HG03442 (cell line): ENCODE results near the gene THAP3.
A peak's percentile ranks its signal among the peaks of the same experiment; 100 is the strongest.

Experiments used
- ATAC-seq: cut with Tn5 transposase; IDR thresholded peaks from one replicate; pipeline ENCODE4 v1.9.1; 2021; ENCODE audit warnings: mild to moderate bottlenecking, moderate library complexity; ENCODE audit not compliant: unreplicated experiment

Gene THAP3

DNA sequence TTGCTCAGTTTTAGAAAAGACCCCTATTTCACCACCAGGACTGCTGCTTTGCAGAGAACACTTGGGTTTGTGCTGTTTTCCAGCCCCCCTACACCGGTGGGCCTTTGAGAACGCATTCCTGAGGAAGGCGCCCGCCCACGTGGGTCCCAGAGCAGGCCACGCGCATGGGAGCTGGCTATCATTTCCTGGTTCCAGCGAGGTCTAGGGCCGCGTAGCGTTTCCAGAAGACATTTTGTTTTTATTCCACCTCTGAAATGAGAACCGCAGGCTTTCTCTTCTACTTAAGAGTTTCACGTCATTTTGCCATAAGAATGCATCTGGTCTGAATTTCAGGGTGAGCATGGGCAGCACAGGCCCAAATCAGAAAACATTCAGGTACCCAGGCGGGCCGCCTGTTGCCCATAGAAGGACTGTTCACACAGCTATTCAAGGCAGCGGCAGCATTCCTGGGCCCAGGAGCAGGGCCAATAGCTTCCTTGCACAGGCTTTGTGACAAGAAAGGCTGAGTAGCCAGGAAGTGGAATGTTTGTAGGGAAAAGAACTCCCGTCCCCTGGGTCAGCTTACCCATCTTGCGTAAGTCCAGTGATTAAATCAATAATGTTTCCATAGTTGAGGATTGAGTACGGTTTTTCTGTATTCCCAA lies 20.6 kb upstream of the THAP3 start:
- no peak for ATAC-seq

DNA sequence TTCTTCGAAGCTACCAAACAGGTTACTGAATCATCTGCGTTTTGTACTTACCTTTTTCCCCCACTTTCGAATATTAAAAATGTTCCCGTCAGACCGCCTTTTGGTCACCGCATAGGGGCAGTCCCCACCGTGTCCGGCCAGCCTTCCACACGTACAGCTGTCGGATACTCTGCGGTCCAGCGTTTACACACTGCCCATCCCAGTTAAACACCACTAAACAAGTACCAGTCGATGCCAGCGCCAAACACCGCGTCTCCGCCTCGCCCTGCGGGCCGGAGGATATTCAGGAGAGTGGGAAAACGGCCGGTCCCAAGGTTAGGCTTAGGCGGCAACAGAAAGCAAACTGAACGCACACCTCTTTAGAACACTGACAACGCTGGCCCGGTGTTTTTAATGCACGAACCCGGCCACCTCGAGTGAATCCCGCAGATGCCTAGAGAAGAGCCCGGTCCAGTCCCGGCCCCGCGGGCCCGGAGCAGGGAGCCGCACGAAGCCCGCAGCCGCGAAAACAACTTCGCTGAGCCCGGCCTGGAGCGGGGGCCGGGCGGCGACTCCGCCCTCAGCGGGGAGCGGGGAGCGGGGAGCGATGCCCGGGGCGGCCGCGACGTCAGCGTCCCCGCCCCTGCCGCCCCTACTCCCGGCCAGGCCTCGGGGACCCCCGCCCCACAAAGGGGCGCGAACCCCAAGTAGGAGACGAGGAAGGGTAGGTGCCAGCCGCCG lies 11.9 kb upstream of the THAP3 start:
- no peak for ATAC-seq

DNA sequence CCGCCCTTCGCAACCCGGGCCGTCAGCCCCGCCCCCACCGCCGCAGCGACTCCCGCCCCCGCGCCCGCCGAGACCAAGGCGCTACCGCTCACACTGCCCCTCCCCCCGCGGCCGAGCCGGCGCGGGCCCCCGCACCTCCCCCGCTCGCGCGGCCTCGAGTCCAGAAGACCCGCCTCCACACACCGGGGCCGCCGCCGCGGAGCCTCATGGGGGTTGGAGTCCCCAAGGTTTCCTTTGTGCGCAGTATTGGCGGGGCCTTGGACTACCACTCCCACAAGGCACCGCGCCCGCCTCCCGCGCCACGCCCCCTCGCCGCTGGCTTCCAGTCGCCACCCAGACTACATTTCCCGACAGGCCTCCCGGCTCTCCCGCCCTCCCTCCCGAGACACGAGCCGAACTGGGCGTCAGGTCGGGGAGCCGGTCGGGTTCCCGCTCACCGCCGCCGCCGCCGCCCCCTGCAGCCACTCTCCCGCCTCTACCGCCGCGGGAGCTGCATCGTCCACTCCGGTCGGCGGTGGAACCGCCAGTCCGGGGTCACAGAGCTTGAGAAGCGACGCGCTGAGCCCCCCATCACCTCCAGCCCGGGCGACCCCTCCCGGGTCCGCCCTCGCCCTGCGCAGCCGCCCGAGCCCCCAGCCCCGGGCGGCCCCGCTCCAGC lies 11.2 kb upstream of the THAP3 start, which contains the start of gene PHF13:
TSS of gene PHF13 (plus strand) at position 371 of the 658 bp plus-strand sequence. CDS start 336 bp downstream, outside the sequence.
- peak; percentile 88 for ATAC-seq

DNA sequence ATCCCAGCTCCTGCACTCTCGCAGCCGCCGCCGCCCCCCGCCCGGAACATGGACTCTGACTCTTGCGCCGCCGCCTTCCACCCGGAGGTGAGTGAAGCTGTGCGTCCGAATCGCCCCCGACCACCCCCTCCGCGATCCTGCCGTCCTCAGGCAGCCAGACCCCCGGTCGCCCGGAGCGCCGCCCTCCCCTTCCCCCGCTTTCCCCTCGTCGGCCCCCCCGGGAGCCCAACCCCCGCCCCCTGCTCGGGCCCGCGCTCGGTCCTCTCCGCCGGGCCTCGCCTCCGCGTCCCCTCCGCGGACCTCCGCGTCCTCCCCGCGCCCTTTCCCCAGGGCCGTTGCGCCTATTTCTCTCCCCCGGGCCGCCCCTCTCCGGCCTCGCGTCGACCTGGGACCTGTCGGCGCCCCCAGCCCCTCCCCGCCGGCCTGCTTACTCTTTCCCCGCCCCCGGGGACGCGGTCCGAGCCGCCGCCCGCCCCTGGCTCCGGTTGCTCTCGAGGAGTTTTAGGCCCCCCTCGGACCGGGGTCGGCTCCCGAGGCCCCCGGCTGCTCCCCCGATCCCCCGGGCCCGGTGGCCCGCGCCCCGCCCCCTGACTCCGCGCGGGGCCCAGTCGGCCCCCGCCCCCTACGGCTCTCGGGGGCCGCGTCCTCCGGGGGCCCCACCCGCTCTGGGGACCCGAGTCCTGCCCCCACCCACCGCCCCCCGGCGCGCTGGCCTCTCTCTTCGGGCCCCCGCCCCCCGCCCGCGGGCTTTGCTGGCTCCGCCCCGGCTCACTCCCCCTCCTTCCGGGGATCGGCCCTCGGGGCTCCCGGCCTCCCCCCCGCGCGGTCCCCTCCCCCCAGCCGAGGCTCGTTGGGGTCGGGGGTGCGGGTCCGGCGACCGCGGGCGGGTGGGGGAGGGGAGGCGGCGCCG lies 10.4 kb upstream of the THAP3 start:
- no peak for ATAC-seq

DNA sequence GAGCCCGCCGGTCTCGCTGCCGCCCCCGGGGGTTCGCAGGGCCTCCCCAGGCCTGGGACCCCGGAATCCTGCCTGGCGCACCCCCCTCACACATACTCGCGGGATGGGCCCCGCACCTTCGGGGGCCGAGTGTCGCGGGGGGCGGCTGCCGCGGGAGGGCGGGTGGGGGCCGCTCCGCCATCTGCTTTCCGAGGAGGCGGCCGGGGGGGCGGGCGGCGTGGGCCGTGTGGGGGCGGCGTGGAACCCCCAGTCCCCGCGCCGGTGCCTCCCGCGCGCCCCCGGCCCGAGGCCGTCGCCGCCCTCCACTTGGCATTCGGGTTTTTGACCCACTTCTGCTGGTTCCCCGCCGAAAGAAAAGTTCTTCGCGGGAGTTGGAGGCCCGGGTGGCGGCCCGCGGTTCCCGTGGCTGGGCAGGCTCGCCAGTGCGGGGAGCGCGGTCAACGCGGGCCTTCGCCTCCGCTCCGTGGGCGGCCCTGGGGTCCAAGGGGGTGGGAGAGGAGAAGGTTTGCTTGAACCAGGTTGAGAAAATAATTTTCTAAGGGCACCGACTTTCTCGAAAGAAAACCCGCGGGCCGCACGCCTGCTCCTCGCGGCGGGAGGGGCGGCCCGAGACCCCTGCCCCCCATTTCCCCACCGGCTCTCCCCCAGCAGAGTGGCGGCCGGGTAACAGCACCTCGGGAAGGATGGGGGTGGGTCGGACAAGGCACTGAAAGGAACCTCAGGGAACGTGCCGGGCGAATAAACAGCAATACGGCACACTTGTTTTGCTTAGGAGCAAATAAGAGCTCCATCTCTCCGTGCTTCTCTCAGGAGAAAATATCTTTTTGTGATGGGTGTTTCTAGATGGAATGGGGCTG lies 9.5 kb upstream of the THAP3 start:
- no peak for ATAC-seq

DNA sequence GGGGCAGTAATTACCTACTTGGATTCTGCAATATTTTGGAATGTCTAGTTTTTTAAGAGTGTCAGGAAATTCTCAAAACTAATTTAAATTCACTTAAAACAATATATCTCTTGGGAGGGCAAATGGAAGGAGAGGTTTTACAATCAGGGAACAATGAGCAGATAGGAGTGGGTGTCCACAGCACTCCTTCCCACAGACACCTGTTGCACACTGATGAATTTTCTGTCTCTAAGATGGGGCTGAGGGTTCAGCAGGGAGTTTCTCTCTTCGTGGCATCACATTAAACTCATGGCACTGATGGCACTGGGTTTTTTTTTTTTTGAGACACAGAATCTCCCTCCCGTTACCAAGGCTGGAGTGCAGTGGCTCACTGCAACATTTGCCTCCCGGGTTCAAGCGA lies 5.6 kb upstream of the THAP3 start:
- no peak for ATAC-seq

DNA sequence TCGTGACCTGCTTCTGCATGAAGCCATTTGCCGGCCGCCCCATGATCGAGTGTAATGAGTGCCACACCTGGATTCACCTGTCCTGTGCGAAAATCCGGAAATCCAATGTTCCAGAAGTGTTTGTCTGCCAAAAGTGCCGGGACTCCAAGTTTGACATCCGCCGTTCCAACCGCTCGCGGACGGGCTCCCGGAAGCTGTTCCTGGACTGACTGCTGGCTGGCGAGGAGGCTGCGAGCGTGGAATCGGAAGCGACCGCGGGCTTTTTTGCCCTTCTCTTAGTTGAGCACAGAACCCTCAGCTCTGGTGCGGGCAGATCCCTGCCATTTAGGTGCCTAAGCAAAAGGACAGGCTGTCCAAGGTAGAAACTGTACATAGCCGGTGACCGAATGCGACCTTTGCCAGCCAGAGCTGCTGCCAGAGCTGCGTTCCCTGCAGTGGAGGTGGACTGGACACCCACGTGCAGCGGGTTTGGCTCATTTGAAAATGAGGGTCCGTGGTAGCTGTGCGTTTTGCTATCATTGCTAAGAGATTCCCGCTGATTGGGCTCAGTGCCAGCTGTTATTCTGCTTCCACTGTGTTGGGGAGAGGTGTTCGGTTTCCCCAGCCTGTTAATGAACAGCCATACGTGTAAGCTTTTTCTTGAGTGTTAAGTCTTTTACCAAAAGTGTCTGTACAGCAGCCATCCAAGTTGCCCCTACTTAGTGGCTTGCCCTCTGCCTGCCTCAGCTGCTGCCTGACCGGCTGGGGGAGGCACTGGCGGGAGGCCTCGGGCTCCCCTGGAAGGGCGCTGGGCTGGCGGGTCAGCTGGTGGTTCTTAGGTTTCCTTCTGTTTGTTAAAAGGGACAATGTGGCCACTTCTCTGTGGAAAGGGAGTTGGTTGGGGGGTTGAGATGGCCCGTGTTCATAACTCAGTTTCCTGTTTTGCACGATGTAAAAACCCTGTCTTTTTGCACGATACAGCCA lies 3.0 kb upstream of the THAP3 start:
- ATAC-seq = no peak

DNA sequence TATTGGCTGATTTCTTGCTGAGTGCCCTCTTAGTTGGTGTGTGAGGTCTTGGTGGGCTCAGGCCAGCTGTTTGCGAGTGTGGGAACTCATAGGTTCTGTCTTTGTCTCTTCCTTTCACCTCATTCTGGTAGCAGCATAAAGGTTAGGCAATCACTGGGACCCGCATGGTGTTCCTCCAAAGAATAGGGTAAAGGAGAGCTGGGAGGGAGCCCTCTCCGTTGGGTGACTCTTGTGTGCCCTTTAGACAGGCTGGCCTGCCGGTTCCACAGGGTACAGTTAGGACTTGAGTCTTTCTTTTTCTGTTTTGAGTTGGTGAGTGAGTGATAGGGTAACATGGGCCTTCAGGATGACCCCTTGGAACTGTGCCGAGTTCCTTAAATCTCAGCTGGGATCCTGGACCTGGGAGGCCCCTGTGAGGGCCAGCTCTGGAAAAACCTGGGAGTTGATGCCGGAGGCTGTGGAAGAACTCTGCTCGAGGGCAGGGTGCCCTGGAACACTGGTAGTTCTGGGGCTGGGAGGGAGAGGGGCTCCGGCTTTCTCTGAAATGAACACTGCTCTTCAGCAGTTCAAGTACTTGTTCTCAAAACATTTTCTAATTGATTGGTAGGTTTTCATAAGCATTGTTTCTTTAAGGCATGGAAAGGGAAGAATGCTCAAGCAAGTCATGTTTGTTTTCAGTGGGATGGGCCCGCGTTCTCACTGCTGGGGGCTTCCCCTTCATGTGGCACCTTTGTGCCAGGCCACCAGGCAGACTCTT lies 2.1 kb upstream of the THAP3 start:
- ATAC-seq = no peak

DNA sequence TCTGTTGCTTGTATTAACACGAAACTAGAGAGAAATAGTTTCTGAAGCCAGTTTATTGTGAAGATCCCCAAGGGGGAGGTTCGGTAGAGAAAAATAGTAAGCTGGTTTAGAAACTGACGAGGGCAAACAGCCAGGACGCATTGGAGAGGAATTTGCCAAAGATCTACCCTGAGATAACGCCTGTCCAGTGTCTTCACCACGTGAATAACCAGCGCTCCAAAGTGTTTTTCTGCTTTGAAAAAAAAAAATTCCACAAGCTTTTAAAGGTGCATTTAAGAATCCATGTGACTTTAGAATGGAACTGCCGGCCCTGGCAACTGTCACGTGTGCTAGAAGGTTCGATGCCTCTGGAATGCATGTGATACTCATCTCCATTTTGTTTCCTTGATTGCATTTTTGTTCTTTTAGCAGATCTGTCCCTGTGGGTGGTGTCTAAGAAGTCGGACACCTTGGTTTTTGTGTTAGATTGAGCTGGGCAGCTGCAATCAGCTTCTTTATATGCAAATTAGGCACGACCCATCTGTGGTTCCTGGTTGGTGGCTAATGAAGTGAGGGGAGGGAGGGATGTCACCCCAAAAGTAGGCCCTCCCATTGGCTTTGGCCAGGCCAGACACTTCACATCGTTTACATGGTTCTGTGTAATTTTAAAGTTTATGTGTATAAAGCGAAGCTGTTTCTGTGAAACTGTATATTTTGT lies 1.3 kb upstream of the THAP3 start:
- no peak for ATAC-seq

DNA sequence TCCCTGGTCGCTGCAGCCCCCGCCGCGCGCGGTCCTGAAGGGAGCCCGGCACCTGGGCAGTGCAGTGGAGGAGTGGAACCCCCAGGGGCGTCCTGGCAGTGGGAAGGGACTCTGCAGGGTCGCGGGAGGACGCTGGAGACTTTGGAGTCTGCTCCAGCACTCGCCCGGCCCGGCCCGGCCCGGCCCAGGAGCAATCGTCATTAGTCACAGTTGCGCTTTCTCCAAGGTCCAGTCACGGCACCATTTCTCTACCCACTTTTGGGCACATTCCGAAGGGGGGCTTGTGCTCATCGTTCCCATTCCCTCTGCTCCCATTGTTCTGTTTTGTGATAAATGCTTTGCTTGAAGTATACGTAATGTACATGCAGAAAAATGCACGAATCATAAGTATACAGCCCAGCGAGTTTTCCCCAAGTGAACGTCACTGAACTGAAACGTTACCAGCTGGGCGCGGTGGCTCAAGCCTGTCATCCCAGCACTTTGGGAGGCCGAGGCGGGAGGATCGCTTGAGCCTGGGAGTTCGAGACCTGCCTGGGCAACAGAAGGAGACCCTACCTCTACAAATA lies 999 bp downstream of the THAP3 start:
- no peak for ATAC-seq

DNA sequence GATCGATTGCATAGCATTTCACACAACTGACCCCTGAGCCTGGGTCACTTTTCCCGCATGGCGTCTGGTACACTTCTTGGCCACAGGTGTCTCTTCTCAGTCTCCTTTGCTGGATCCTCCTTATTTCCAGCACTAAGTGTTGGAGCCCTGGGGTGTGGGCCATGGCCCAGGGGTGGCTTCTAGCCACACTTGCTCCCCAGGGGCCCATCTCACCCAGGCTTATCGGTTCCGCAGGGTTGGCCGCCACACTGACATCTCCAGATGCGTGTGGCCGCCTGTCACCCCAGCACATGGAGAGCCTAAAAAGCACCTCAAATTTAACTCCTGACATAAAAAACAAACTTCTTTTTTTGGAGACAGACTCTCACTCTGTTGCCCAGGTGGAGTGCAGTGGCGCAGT lies 2.4 kb downstream of the THAP3 start:
- ATAC-seq = no peak

DNA sequence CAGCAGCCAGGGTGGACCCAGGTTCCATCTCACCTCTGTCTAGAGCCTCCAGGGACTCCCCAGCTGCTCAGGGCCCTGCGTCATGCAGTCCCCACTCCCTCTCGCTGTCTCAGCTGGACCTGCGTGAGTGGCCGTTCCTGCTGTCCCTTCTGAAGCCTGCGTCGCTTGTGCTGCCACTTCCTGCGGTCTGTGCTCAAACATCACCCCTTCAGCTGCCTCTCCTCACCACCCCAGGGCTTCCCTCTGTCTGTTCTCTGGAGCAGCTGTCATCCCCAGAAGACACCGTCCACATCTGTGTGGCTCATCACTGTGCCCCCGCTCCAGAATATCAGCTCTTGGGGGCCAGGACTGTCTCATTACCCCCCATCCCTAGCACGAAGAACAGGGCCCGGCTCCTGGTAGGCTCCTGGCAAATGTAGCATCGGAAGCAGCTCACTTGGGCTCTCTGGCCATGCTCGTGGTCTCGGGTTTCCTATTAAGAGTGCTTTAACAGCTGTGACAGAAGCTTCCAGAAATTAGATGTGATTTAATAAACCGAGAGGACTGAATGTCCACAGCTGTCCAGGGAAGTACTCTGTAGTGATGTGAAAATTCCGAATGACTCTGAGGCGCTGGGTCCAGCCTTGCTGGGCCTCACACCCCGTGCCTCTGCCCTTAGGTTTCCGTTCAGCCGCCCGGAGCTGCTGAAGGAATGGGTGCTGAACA lies 3.3 kb downstream of the THAP3 start:
- no peak for ATAC-seq

DNA sequence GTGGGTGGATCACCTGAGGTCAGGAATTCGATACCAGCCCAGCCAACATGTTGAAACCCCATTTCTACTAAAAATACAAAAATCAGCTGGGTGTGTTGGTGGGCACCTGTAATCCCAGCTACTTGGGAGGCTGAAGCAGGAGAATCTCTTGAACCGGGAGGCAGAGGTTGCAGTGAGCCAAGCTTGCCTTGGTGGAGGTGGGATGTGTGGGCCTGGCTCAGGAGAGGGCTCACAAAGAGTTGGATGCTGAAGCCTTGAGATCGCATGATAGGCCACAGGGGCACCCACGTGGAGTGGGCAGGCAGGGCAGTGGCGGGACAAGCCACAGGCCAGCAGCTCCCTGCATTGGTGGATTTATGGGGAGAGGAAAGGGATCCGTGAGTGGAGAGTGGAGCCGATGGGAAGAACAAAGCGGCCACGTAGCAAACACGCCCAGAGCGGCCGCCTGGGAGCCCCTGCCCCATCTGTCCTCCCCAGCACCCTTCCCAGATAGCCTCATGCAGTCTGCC lies 4.4 kb downstream of the THAP3 start:
- ATAC-seq = no peak

DNA sequence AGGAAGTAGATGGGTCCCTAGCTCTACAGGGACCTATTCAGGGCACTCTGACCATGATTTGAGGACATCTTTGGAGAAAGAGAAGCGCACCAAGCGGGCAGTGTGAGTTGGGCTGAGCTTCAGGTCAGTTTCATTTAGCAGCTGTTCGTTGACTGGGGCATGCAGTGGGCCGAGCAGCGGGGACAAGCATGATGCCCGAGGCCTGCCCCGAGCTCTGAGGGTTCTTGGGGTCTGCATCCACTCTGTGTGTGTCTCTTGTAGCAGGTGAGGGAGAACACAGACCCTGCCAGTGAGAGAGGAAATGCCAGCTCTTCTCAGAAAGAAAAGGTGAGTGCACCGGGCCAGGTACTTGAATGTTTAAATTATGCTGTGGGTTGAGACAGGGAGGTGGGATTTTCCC lies 5.4 kb downstream of the THAP3 start:
- no peak for ATAC-seq

DNA sequence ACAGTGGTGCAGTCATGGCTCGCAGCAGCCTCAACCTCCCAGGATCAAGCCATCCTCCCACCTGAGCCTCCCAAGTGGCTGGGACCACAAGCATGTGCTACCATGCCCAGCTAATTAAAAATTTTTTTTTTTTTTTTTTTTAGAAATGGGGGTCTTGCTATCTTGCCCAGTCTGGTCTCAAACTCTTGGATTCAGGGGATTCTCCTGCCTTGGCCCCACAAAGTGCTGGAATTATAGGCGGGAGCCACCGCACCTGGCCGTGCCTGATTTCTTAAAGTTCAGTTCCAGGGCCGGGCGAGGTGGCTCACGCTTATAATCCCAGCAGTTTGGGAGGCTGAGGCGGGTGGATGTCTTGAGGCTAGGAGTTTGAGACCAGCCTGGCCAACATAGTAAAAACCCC lies 6.4 kb downstream of the THAP3 start:
- ATAC-seq = no peak
